HG02885 (cell line): ENCODE results near the gene THADA.
"Not testable (repeated sequence)": the region's sequence is repeated elsewhere in the genome, so short reads cannot be mapped to it uniquely, and the experiment has no call there.

Experiments used
- ATAC-seq: cut with Tn5 transposase; IDR thresholded peaks from one replicate; pipeline ENCODE4 v1.9.1; 2021; ENCODE audit warnings: mild to moderate bottlenecking; ENCODE audit not compliant: unreplicated experiment, poor library complexity

THADA gene

GRCh38 chr2:43551990-43552389 lies 43.8 kb downstream of the THADA start:
- ATAC-seq = no peak

GRCh38 chr2:43548381-43548780 lies 47.5 kb downstream of the THADA start:
- not testable (repeated sequence) for ATAC-seq

GRCh38 chr2:43542285-43542933 lies 53.4 kb downstream of the THADA start:
- no peak for ATAC-seq

GRCh38 chr2:43541165-43541564 lies 54.7 kb downstream of the THADA start:
- ATAC-seq = no peak

GRCh38 chr2:43540021-43540779 lies 55.6 kb downstream of the THADA start:
- no peak for ATAC-seq

- no peak for ATAC-seq
Measured at GRCh38 chr2:43539436-43539835, 56.4 kb downstream of the THADA start.

GRCh38 chr2:43538034-43538670 lies 57.7 kb downstream of the THADA start:
- no peak for ATAC-seq

- ATAC-seq = no peak
Measured at GRCh38 chr2:43537137-43537536, 58.7 kb downstream of the THADA start.

GRCh38 chr2:43534569-43534968 lies 61.3 kb downstream of the THADA start:
- no peak for ATAC-seq

GRCh38 chr2:43532572-43532971 lies 63.3 kb downstream of the THADA start:
- not testable (repeated sequence) for ATAC-seq

- ATAC-seq = no peak
Measured at GRCh38 chr2:43531251-43531650, 64.6 kb downstream of the THADA start.

- no peak for ATAC-seq
Measured at GRCh38 chr2:43526994-43527393, 68.8 kb downstream of the THADA start.

GRCh38 chr2:43525506-43525905 lies 70.3 kb downstream of the THADA start:
- no peak for ATAC-seq

GRCh38 chr2:43524177-43524965 lies 71.5 kb downstream of the THADA start:
- no peak for ATAC-seq

- ATAC-seq = no peak
Measured at GRCh38 chr2:43522177-43522576, 73.7 kb downstream of the THADA start.

GRCh38 chr2:43521568-43521967 lies 74.3 kb downstream of the THADA start:
- no peak for ATAC-seq

- ATAC-seq = no peak
Measured at GRCh38 chr2:43520919-43521318, 74.9 kb downstream of the THADA start.

- no peak for ATAC-seq
Measured at GRCh38 chr2:43519643-43520221, 76.1 kb downstream of the THADA start.

- no peak for ATAC-seq
Measured at GRCh38 chr2:43518718-43519117, 77.1 kb downstream of the THADA start.

GRCh38 chr2:43518181-43518580 lies 77.7 kb downstream of the THADA start:
- ATAC-seq = no peak
